Caki2 (cell line): ENCODE measurements around the gene EEFSEC. TPM values are rescaled to one million over a fixed set of nuclear protein-coding genes. Genes with fewer than 3 reads are reported as not detected.

Experiments
- DNase-seq: peaks from one replicate; pipeline ENCODE4 v3.0.0-alpha.2; 2015; ENCODE audit warnings: low read depth
- in situ Hi-C: cut with HindIII; loops from 2 replicates; pipeline ENCODE4 v1.10.0; 2016; ENCODE audit warnings: low sequenced_read_pairs, low pct_unique_long_range_greater_than_20kb, mixed read lengths
- total RNA-seq: library from RNA; depleted of rRNA; stranded (reverse); fragments of >200 nt; shearing (Covaris generic); gene quantifications from 2 replicates; pipeline ENCODE4 v1.2.3, GENCODE V29; 2014; ENCODE audit warnings: low replicate concordance

Gene EEFSEC
- total RNA-seq, 1 experiment from 2014 or later, result 10.3 TPM

DNA sequence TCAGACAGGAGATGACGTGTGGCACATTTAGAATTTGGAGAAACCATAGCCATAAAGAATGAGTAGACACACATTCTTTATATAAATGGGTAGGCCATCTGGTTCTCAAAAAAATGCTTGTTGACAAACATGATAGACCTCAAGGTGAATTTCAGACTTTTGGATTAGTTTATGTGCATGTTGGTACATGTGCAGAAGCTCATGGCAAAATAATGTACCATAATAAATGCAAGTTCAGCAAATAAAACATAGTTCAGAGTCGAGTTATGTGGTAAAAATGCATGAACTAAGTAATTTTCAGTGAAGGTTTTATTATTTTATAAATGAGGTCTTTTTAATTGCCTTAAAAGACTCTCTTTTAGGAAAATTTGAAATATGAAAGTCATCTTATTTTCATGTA lies 24.6 kb downstream of the EEFSEC start:
- no peak for DNase-seq
- in situ Hi-C loops, result loop anchor here (10.0 kb wide), 1 partner anchor 327 kb away; no protein-coding TSS in a partner anchor

DNA sequence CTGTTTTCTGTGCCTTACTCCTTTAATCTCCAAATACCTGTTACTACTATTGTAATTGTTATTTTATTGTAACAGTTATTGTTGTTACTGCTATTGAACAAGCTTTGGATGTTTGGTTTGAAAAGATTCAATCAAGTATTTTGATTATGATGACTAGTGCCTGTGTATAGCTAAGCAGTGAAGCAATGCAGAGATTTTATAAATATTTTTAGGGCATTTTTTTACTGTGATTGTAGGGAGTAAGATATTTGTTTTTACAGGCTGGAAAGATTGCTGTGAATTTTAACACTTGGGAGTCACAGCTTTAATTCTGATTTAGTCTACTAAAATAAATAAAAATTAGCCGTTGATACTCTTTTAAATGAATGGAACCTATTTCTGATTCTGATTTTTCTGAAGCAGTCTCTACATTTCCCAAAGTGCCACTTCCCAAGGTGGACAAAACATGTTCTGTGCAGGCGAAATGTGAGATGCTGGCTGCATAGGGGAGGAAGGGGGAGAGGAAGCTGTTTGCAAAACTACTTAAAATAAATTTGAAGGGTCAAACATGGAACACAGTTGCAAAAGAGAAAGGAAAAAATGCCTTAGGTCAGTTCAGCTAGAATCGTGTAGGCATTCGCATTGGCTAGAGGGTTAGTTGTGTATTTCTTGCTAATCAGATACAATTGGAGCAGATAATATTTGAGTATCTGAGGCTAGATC lies 25.7 kb downstream of the EEFSEC start:
- no peak for DNase-seq
- in situ Hi-C loops, result loop anchor here (10.0 kb wide), 1 partner anchor 326 kb away; no protein-coding TSS in a partner anchor

DNA sequence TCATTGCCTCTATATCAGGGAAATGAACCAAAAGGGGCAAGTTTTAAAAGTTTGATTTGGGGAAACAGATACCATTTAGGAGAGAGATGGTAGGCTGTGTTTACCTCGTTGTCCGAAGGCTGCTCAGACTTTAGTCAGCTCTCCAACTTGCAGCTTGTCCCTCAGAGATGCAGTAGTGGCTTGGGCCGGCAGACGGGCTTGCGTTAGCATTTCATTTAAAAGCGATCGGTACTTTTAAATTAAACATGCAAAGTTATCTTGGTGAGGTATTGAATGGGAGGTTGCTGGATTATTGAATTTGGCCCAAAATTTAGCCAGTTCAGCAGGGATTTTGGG lies 26.2 kb downstream of the EEFSEC start:
- in situ Hi-C loops, result loop anchor here (10.0 kb wide), 1 partner anchor 325 kb away; no protein-coding TSS in a partner anchor
- no peak for DNase-seq

DNA sequence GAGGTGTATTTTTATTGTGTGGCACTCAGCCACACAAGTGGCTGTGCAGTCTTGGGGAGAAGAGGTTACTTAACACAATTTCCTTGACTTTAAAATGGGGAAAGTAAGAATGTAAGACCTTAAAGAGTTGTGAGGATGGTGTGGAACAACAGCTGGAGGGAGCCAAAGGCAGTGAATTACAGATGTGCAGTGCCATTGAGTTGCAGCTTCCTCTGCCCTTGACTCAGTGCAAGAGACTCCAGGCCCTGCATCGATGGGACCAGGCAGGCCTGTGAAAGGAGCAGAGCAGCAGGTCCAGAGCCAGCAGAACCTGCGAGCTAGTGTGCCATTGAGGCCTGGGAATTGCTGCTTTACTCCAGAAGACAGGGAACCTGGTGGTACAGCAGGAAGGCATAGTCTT lies 27.2 kb downstream of the EEFSEC start:
- in situ Hi-C loops, result no loop called here
- DNase-seq, result no peak

DNA sequence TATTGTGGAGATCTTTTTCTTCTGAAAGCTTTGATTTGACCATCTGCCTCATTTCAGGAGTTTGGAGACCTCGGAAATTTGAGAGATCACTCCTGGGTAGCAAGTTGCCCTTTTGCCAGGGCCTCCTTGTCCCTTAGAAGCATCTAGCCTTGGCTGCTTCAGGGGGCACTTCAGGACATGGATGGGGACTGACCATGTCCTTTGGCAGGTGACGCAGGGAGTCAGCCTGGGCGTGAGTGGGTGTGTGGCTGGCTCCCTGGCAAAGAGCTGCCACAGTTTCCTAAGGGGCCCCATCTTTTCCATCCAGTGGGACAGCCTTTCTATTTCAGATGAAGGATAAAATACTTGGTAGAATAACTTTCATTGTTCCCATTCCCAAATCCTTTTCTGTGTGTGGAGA lies 27.6 kb downstream of the EEFSEC start:
- no peak for DNase-seq
- in situ Hi-C loops, result no loop called here

DNA sequence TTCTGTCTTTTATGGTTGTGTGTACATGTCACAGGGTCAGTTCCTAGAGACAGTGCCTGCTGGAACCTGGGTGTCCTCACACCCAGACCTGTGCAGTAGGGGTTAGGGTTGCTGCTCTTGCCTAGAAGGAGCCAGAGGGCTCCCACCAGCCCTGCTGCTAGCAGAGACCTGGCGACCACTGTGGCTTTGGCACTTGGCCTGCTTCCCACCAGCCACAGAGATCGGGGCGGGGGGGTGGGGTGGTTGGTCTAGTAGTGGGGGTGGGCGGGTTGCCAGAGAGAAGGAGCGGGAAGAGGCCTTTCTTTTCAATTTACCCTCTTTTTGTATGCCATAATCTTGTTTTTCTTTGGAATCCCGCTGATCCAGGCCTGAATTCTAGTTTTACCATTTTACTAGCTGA lies 29.4 kb downstream of the EEFSEC start:
- in situ Hi-C loops, result no loop called here

DNA sequence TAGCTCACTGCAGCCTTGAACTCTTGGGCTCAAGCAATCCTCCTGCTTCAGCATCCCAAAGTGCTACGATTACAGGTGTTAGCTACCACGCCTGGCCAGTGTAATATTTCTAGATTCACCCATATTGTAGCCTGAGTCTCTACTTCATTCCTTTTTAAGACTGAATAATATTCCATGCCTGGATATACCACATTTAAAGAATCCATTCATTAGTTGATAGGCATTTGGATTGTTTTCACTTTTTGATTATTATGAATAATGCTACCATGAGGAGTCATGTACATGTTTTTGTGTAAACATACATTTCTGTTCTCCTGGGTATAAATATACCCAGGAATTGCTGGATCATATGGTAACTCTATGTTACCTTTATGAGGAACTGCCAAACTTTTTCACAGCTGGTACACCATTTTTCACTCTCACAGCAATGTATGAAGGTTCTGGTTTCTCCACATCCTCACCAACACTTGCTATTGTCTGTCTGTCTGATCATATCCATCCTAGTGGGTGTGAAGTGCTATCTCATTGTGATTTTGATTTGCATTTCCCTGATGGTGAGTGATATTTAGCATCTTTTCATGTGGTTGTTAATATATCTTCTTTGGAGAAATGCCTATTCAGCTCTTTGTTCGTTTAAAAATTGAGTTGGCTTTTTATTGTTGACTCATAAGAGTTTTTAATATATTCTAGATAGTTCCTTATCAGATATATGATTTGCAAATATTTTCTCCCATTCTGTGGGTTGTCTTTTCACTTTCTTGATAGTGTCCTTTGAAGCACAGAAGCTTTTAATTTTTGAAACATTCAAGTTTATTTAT lies 32.6 kb downstream of the EEFSEC start:
- in situ Hi-C loops, result no loop called here
- DNase-seq, result no peak

More for the DNA sequence above, 29.4 kb downstream of the EEFSEC start:
- DNase-seq, result no peak

DNA sequence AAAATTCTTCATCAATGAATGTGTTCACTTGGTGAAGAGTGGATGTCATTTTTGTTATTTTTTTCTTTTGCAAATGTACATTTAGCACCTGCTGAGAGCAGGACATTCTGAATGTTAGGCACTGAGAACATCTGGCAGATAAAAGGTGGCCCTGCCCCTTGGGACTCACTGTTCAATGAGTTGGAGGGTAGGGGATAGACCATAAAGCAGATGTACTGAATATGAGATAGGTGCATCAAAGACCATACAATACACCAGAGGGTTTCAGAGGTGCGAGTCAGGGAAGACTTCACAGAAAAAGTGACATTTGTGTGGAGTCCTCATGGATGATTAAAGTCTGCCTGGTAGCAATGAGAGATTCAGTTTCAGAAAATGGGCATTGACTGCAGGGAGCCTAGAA lies 34.2 kb downstream of the EEFSEC start:
- in situ Hi-C loops, result no loop called here
- DNase-seq, result no peak

DNA sequence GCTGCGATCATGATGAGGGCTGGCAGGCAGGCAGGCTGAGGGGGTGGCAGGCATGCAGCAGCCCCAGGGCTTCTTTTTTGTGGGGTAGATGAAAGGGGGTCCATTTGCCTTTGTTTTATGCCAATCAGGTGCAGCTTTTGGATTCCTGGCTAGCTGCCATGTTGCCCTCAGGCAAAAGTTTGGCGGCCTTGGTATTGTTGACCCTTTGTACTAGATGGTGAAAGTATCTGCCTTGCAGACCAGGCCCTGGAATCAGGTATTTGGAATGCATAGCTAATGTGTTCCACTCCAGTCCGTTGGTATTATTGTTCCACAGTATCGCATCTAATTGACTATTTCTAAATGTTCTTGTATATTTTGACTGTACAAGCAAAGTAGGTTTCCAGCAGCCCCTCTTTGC lies 35.0 kb downstream of the EEFSEC start:
- in situ Hi-C loops, result no loop called here
- DNase-seq, result no peak

DNA sequence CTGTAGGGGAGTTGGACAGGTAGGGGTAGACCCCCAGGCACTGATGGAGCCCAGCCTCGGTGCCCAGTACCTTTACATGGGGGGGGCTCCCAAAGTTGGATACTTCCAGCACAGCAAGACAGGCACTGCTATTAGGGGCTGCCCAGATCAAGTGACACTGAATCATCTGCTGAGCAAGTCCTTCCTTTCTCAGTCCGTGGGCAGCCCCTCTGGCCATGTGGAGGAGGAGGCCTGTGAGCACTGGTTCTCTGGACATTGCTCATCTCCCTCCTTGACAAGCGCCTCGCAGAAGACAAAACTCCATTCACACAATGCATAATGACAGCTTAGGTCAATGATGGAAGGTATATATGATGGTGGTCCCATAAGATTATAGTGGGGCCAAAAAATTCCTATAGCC lies 35.7 kb downstream of the EEFSEC start:
- in situ Hi-C loops, result no loop called here
- DNase-seq, result no peak

DNA sequence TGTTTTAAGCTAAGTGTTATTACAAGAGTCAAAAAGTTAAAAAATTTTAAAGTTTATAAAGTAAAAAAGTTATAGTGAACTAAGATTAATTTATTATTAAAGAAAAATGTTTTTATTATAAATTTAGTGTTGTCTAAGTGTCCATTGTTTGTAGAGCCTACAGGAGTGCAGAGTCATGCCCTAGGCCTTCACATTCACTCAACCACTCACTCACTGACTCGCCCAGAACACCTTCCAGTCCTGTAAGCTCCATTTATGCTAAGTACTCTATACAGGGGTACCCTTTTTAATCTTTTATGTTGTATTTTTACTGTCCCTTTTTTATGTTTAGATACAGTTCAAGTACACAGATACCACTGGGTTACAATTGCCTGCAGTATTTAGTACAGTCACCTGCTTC lies 37.2 kb downstream of the EEFSEC start:
- DNase-seq, result no peak
- in situ Hi-C loops, result no loop called here

DNA sequence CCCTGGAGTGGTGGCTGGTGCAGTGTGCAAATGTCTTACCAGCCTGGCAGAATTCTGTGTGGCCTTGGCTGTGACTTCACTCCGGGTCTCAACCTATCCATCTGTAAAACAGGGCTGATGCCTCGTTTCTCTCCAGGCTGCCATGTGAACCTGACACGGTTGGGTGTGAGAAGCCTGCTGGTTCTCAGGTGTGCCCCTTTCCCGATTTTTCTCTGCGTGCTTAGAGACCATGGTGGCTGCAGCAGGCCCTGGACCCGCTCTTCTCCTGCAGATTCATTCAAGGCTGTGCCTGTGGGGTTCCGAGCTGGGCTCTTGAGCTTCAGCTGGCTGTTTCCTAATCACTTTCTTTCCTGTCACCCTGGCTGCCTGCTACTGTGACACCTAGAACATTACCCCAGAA lies 38.9 kb downstream of the EEFSEC start:
- in situ Hi-C loops, result no loop called here
- DNase-seq, result no peak

DNA sequence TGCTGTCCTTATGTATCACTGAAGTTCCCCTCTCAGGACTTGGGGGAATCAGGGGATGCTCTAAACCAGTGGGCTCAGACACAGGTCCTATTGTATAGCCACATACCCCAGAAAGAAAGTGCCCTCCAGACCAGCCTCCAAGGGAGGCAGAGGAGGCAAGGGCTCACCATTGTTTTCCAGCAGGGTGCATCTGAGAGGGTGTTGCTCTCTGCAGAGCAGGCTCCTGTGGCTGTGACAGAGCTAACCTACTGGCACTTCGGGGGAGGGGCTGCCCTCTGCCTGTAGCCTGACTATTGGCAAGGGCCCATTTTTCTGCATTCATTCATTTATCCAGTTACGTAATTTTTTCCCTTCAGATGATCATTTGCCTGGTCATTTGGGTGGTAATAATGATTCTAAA lies 39.9 kb downstream of the EEFSEC start:
- in situ Hi-C loops, result no loop called here
- DNase-seq, result no peak

DNA sequence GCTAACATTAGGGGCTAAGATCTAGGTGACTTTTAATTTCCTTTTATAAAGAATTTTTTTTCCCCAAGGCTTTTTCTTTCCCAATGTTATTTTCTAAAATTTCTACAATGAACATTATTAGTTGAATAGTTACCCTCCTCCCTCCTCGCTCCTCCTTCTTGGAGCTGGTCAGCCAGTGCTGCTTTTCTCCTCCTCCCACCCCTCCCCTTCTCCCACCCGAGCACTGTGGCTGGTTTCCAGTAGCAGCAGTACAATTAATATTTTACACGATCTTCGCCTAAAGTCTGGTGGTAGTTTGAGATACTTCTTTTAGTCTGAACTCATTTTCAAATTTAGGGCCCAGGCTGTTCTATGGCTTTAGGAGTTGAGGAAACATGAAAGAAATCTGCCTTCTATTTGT lies 41.6 kb downstream of the EEFSEC start:
- in situ Hi-C loops, result no loop called here
- DNase-seq, result no peak

DNA sequence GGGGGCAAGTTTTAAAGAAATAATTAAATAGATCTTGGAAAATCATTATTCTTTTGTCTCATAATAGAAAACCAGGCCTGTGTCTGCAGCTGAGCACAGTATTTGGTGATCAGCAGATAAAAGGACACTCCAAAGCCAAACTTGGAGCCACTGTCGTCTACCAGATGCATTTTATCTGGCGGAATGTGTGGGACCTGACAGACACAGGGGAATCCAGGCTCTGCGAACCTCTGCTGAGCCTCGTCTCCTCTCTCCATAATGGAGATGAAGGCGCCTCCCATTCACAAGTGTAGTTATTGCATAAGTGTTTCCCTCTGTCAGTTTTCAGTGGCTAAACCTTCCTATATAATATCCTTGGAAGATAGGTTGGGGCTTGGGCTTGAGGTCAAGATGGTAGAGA lies 42.1 kb downstream of the EEFSEC start:
- in situ Hi-C loops, result no loop called here
- DNase-seq, result no peak

DNA sequence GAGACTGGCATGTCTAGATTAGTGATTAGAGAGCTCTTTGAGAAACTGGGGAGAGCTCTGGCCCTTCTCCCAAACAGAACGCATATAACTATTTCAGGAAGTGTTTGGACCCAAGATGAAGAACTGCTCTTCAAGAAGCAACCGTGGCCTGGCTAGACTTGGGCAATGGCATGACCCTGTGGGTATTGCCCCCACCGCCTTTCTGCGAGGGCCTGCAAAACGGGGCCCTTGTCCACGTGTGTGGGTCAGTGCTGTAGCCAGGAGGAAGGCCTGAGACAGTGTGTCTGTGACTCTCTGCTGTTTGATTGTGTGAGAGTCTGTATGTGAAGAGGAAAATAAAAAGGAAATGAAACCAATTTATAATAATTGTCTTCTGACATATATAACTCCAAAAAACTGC lies 42.5 kb downstream of the EEFSEC start:
- DNase-seq, result no peak
- in situ Hi-C loops, result no loop called here

DNA sequence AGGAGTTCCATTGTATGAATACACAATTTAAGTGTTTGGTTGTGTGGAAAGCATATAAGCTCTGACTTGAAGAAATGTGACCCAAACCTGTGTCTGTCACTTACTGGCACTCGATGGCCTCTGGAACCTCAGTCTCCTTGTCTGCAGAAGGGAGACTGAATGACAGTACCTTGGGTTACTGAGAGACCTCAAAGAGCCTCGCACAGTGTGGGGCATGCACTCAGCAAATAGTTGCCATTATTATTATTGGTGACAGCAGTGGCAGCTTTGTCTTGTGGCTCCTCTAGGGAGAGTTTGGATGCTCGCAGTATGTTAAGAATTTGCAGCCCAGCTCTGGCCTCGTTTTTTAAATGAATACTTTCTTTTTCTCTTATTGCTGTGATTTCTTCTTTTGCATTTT lies 43.4 kb downstream of the EEFSEC start:
- in situ Hi-C loops, result no loop called here
- DNase-seq, result no peak

DNA sequence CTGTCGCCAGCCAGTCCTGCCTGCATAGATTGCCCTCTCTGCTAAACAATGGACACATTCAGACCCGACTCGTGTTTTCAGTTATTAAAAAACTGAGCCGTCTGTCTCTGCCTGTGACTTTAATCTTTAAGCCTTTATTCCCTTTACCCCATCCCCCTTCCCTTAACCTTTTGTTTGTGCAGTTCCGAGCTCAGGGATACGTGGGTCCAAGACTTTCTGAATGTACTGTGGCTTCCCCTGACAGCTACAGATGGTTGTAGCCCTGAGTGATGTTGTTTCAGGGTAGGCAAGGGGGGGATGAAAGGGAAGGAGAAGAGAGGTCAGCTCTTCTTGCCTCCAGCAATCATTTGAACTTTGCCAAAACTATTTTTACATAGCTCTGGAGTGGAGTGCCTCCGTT lies 44.6 kb downstream of the EEFSEC start:
- in situ Hi-C loops, result no loop called here
- DNase-seq, result no peak

DNA sequence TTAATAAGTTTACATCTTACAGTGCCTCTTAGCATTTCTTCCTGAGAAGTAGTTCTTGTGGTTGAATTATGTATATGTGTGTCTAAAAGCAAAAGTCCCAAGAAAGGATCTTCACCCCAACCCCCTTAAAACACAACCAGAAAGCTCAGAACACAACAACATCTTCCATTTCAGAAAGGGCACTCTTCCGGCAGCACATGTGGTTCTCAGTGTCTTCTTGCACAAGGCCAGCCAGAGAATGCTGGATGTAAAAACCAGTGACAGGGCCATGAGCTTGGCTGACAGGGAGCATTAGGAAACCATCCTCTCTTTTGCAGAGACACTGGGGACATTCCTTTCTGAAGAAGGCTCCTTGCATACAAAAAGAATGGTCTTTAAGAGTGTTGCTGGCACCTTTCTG lies 45.0 kb downstream of the EEFSEC start:
- in situ Hi-C loops, result no loop called here

DNA sequence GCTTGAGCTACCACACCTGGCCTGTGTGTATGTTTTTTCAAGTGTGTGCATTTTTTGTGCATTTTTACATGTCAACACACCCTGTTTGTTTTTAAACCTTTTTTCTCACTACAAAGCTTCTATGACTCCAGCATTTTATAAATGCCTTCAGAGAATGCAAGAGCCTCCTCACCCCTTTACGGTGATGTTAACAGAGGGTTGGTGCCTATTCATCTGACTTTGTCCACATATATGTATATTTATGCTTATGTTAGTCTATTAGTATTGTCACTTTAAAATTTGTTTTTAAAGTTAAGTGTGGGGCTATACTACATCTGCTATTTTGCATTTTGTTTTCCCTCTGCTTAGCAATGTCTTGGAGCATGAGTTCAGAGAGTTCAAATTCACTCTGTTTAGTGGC lies 45.8 kb downstream of the EEFSEC start:
- in situ Hi-C loops, result no loop called here
- DNase-seq, result no peak

More for the DNA sequence above, 45.0 kb downstream of the EEFSEC start:
- DNase-seq, result no peak
